ENCODE results near the gene MPP2. TPM values are rescaled to one million over a fixed set of nuclear protein-coding genes. Genes with fewer than 3 reads are reported as not detected.

The MPP2 gene
- total RNA-seq, 1 donor from 2014 or later, result not detected

- no peak for TF ChIP-seq CTCF (IDR thresholded peaks at IDR 0.05)
- Mint-ChIP-seq H3K4me1 (no peaks in the 10 kb centered on the region), H3K9me3 (no peaks in the 10 kb centered on the region), H3K36me3 (ENCODE audit: low read depth) (no peaks in the 10 kb centered on the region), H3K4me3 (no peak overlapping the region), H3K27ac (no peak overlapping the region), H3K27me3 (peaks cover 12% of the 10 kb centered on the region)
- POLR2A ChIA-PET, result no interaction called here
- CTCF ChIA-PET, result no interaction called here
- DNase-seq, result no peak
- intact Hi-C loops (cut with micrococcal nuclease), result loop anchor here (10.0 kb wide), 1 partner anchor 79 kb away; the partner anchor contains the start of gene MPP2
- ATAC-seq (ENCODE audit: low read depth), result no peak
Observed at GRCh38 chr17:43825567-43825966, 81.8 kb downstream of the MPP2 start.

Other genes starting within 250 kb of the MPP2 start
- gene MEOX1, start 245.6 kb downstream of the MPP2 start, total RNA-seq, result not detected in 2 replicates
- not detected in 2 replicates for gene SOST, start 148.7 kb downstream of the MPP2 start, total RNA-seq
- gene DUSP3, start 128.6 kb downstream of the MPP2 start, total RNA-seq, result 16.4 and 16.6 TPM in 2 replicates
- not detected in 2 replicates for gene CFAP97D1, start 127.1 kb downstream of the MPP2 start, total RNA-seq
- not detected in 2 replicates for gene MPP3, start 74.4 kb downstream of the MPP2 start, total RNA-seq
- not detected in 2 replicates for gene CD300LG, start 60.4 kb downstream of the MPP2 start, total RNA-seq
- not detected in 2 replicates for gene PPY, start 34.9 kb upstream of the MPP2 start, total RNA-seq
- not detected in 2 replicates for gene PYY, start 46.4 kb upstream of the MPP2 start, total RNA-seq
- gene NAGS, start 97.1 kb upstream of the MPP2 start, total RNA-seq, result 1.0 and 1.2 TPM in 2 replicates
- gene TMEM101, start 107.4 kb upstream of the MPP2 start, total RNA-seq, result 23.0 and 24.6 TPM in 2 replicates
- gene LSM12, start 159.1 kb upstream of the MPP2 start, total RNA-seq, result 57.3 and 68.7 TPM in 2 replicates
- gene G6PC3, start 163.2 kb upstream of the MPP2 start, total RNA-seq, result 30.9 and 35.2 TPM in 2 replicates
- 28.4 and 35.1 TPM in 2 replicates for gene HDAC5, start 216.1 kb upstream of the MPP2 start, total RNA-seq
- 2.2 and 5.0 TPM in 2 replicates for gene HROB, start 234.4 kb upstream of the MPP2 start, total RNA-seq